ENCODE results near the gene PARN. TPM values are rescaled to one million over a fixed set of nuclear protein-coding genes. Genes with fewer than 3 reads are reported as not detected.

Gene PARN
- total and polyA plus RNA-seq, 2 of the 8 experiments (the other 6 are each of a cell fraction or from before 2014, with no cell fraction given), result 24.5 to 44.6 TPM

DNA sequence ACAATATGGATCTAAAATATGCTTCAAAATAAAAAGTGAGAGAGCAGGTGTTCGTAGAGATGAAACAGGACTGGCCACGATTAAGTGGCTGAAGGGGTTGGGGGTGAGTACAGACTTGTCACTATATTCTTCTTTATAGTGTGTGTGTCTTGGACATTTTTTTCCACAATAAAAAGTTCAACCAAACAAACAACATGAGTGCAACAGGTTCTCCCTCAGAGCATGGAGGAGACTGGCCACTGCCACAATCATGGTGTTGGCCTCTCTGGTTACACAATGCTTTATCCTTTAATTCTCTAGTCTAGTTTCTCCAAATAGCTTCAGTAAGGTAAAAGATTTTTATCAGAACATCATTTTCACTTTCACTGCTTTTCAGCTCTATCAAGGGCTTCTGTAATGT is 109.3 kb downstream of the PARN start (continued):
- TF ChIP-seq CHD1 (IDR thresholded peaks at IDR 0.05; ENCODE audit: low read depth, low read length) (no peak), CHD2 (IDR thresholded peaks at IDR 0.05; ENCODE audit: low read length) (no peak), POU5F1 (IDR thresholded peaks at IDR 0.05; ENCODE audit: low read depth, low read length) (no peak), MAFK (IDR thresholded peaks at IDR 0.05; ENCODE audit: low read depth, low read length) (no peak), KDM5A (IDR thresholded peaks at IDR 0.05; ENCODE audit: low read length) (no peak)
- TF ChIP-seq, protein P1, sequence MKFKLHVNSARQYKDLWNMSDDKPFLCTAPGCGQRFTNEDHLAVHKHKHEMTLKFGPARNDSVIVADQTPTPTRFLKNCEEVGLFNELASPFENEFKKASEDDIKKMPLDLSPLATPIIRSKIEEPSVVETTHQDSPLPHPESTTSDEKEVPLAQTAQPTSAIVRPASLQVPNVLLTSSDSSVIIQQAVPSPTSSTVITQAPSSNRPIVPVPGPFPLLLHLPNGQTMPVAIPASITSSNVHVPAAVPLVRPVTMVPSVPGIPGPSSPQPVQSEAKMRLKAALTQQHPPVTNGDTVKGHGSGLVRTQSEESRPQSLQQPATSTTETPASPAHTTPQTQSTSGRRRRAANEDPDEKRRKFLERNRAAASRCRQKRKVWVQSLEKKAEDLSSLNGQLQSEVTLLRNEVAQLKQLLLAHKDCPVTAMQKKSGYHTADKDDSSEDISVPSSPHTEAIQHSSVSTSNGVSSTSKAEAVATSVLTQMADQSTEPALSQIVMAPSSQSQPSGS (IDR thresholded peaks at IDR 0.05; ENCODE audit: low read length), result no peak
